Muscle of arm (tissue), 12 donors: ENCODE data around the gene CCDC34. TPM values are rescaled to one million over a fixed set of nuclear protein-coding genes. Genes with fewer than 3 reads are reported as not detected.
"Not testable (repeated sequence)": the region's sequence is repeated elsewhere in the genome, so short reads cannot be mapped to it uniquely, and the experiment has no call there.

Experiments
- DNase-seq: peaks from one replicate; pipeline ENCODE4 v3.0.0-alpha.2; 2013
- polyA plus RNA-seq, 12 donors: library from polyadenylated mRNA; unstranded; fragments of 120-200 nt; gene quantifications; one replicate each; pipeline ENCODE4 v1.2.1, GENCODE V29; 2013; ENCODE audit not compliant: insufficient read length in 12 of 12

CCDC34 gene
- polyA plus RNA-seq, 12 donors: 9.8 to 43.1 (median 18.3) TPM; not detected in 1

GRCh38 chr11:27370374-27370773 lies 7.4 kb upstream of the CCDC34 start:
- no peak for DNase-seq

DNA sequence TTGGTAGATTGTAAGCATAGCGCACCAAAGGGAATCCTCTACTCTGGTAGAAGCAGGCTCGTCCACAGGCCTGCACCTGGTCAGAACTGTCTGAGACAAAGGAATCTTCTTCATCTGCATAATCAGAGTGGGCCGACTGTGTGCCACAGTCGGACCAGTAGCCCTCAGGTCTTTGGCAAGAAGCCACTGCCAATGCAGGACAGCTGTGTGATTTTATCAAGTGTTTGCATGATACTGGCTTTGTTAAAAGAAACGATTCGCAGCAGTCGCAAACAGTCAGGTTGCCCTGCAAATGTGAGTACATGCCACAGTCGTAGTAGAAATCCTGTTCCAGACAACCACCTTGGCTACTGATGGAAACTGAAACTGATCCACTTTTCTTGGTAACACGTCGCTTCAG lies 4.9 kb upstream of the CCDC34 start:
- DNase-seq: no peak

- no peak for DNase-seq
These were observed 632 bp upstream of the CCDC34 start for GRCh38 chr11:27363576-27364117.

- no peak for DNase-seq
These were observed 1.2 kb downstream of the CCDC34 start for GRCh38 chr11:27361649-27362431.

DNA sequence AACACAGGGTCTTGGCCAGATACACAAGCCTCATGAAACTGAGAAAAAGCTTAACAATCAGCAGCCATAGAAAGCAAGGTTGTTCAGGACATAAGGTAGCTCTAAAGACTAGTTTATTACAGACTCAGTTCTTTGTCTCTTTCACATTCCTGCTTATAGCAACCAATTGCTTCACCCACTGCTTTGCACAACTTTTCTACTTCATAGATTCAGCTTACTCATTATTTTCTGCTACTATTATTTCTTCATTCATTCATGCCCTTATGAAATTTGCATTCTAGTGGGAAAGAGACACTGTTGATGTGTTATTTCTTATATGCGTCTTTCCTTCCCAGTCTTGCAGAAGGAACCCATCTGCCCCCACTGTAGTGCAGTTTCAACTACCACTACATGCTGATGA lies 4.7 kb downstream of the CCDC34 start:
- no peak for DNase-seq

DNA sequence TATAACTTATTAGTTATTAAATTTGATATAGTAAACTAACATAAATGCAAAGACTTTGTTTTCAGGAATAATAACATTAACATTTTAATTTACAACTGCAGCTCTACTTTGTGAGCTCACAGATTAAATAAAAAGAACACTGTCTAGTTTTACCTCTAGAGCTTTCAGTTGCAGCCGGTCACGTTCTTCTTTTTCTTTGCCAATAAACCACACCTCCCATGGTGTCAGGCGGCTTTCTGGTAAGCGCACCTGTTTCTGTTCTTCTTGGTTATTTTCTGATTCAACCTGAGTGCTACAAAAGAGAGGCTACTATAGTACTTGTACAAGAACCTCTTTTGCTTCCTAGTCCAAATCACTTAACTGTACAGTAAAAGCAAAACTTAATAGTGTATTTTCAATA lies 5.8 kb downstream of the CCDC34 start:
- DNase-seq: no peak

- no peak for DNase-seq
These were observed 6.3 kb downstream of the CCDC34 start for GRCh38 chr11:27356624-27357222.

GRCh38 chr11:27355575-27356104 lies 7.4 kb downstream of the CCDC34 start:
- DNase-seq: no peak

DNA sequence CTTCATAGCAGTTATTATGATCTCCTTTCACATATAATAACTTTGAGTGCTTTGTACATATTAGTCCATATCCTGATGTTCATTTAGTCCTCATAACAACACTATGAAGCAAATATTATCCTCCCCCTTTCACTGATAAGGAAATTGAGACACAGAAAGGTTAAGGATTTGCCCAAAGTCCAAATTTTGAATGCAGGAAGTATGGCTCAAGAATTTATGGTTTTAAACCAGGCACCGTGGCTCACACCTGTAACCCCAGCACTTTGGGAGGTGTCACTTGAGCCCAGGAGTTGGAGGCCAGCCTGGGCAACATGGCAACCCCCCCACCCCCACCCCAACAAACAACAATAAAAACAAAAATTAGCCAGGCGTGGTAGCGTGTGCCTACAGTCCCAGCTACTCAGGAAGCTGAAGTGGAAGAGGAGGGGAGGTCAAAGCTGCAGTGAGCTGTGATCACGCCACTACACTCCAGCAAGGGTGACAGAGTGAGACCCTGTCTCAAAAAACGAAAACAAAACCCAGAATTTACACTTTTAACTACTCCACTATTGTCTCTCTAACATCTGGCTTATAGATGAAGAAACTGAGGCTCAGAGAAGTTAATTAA lies 8.6 kb downstream of the CCDC34 start:
- no peak for DNase-seq

DNA sequence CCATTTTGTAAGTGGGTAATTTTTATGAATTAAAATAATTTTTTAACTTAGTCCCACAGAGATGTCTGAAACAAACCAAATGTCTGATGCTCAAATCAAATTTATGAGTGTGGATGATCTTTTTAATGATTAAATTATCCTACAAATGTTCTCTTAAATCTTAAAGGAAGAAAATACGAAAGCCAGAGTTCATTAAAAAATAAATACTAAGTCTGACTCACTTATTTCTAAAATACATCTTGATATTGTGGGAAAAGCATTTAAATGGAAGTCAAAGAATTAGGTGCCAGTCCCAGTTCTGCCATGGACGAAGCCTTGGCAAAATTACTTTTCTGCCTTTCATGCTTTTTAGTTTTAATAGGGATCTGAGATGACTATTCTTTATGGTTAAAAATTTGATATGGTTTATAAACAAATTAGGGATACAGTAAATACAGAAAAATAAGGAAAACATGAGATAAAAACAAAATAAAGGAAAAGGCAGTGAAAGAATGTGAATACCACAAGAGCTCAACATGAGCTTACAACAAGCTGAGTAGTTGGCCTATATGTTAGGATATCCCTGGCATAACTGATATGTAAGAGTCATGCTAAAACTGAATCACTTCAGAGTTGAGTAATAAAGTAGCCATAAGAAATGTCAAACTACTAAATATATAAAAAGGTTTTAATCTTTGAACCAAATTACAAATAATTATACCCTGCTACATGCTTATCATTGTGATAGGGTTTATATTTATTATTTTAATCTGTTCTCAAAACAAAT lies 9.2 kb downstream of the CCDC34 start:
- DNase-seq: no peak

- DNase-seq: no peak
These were observed 10.2 kb downstream of the CCDC34 start for GRCh38 chr11:27352781-27353180.

DNA sequence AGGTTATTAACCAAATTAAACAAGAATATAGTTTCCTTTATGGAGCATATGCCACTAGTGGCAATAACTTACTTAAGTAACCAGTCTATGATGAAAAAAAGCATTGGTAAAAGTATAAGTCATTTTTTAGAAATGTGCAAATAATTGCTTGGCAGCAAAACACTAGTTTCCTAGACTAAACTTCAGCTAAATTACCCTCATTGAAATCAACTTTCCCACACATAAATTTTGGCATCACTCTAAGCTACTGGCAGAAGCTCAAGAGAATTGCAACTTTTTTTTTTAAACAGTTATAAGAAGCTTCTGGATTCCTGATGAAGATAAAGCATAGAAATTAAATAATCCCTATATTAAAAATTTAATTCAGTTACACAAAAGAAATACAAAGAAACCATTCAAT lies 12.5 kb downstream of the CCDC34 start:
- DNase-seq: no peak

- DNase-seq: no peak
These were observed 13.1 kb downstream of the CCDC34 start for GRCh38 chr11:27349919-27350318.

DNA sequence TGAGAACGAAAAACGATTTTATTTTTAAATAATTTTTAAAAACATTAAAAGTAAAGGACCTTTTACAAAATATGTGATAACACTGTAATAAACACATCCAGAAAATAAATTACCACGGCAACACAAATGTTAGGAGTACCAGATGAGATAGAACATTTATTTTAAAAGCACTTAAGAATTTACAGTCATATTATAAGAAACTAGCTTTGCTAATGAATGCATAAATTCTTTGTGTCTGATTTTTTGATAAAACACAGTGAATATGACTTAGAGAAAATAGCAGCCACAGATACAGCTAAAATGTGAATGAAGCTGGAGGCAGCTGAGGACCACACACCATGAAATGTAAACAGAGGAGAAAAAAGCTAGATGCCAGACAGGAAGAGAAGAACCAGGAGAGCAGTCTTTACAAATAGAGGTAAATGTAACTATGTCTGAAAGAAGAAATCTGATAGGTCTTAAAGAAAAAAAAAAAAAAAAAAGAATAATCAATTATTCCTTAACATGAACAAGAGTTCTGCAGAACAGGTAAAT lies 14.6 kb downstream of the CCDC34 start:
- no peak for DNase-seq

DNA sequence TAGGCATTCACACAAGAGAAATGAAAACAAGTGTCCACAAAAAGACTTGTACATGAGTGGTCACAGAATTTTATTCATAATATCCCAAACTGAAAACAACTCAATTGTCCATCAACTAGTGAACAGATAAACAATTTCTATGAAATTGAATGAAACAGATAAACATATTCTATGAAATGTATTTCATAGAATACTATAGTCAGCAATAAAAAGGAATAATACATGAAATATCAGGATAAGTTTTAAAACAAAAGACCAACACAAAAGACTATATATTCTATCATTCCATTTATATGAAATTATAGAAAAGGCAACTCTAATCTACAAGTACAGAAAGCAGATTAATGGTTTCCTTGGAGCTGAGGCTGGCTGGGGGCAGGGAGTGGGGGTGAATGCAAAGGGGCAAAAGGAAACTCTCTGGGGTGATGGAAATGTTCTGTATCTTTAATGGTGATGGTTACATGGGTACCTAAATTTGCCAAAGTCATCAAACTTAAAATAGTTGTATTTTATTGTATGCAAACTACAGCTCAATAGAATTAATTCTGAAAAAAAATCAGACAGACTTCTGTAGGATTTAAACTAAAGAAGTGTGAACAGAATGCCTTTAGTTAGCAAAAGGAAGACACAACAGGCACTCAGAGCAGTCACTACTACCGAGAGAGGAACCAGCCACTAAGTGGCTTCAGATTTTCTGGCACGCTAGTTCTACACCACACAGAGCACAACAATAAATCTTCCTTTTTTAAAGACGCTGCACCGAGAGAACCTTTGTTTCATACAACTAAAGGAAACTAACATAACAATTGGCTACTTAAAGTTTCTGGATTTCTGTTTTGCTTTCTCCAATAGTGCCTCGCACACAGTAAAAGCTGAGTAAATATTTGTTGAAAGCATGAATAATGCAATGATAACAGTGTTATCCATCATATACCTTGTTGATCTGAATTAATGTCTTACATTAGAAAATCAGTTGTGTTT lies 15.4 kb downstream of the CCDC34 start:
- DNase-seq: no peak

DNA sequence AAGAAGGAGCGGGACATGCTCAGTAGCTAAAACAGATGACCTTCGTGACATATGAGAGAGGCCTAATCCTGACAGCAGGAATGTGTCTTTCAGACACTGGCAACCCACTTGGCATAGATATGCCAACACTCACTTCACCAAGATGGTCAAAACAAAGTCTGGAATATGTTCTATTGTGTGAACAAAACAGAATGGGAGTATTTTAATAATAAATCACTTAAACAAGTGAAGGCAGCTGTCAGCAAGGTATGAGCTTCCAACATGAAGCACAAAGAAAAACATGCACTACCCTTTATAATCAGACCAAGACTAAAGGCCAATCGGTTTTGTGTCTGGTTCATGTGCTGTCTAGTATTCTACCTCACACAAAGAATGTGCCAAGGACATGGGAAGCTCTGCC lies 23.1 kb downstream of the CCDC34 start:
- DNase-seq: no peak

DNA sequence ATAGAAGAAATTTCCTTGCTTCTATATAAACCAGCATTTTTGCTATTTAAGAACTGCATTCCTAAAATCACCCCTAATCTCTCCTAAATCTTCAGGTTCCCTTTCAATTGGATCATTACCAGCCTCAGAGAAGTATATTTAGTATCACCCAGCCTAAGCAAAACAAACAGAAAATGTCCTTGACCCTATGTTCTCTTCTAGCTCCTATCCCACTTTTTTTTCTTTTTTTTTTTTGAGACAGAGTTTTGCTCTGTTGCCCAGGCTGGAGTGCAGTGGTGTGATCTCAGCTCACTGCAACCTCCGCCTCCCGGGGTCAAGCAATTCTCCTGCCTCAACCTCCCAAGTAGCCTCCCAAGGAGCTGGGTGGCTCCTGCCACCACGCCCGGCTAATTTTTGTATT lies 28.3 kb downstream of the CCDC34 start:
- DNase-seq: not testable (repeated sequence)

GRCh38 chr11:27331981-27332380 lies 31.0 kb downstream of the CCDC34 start:
- DNase-seq: no peak

DNA sequence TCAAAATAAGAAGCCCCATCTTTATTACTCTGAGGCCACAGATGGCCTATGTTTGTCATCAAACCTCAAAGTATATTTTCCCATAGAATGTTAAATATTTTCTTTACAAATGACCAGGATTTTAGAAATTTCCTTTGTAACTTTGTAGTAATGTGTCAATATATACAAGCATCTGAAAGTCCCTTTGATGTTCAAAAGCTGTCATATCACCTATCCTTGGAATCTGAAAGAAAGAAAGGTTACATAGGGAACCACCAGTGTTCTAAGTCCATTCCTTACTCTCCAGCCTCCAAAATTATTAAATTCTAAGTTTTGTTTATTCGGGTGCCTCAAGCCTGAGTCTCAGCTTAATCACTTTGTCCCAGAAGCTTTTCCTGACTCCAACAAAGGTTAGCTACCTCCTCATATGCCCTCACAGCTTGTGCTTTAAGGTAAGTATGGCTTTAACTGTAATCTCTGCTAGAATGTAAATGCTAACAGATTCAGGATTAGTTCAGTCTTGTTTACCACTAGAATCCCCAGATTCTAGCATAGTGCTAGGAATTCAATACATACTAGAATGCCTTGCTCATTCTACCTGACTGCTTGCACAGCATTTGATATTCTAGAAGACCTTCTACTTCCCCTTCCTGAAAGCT lies 32.3 kb downstream of the CCDC34 start:
- no peak for DNase-seq
